Left colon (tissue), 2 donors: Measurements from ENCODE around the gene PDZK1IP1. TPM values are rescaled to one million over a fixed set of nuclear protein-coding genes. Genes with fewer than 3 reads are reported as not detected.

Experiments
- ATAC-seq: fragments of 200-7000 bp; cut with Tn5 transposase; one replicate; pipeline ENCODE4 v1.9.1; 2020; ENCODE audit warnings: mild to moderate bottlenecking, moderate library complexity
- DNase-seq, 2 donors: peaks; one replicate each; pipeline ENCODE4 v3.0.0-alpha.2; 2020
- intact Hi-C, 2 donors: fragments of 100-400 bp; cut with DNase I in 1 of 2; cut with micrococcal nuclease in 1 of 2; formaldehyde crosslinking; loops; one replicate each; pipeline versions ENCODE4 v1.11.2 to v1.14.0; 2022; cut with DNase I, micrococcal nuclease
- total RNA-seq, 2 donors: library from RNA; stranded (reverse); fragmentation: NEBNext Ultra II Directional; extraction: Animal tissue kit (Norgen Biotek cat#: 25700); gene quantifications; one replicate each; pipeline ENCODE4 v1.2.1, GENCODE V29; 2021
- donor health status: DM: no; HTN: no; CAD: no.
- donor health status: DM: yes; HTN: yes; CAD: no.

The PDZK1IP1 gene
- total RNA-seq, 2 donors from 2014 or later: 32.4 to 107 TPM

- ATAC-seq: peak; percentile 33
- no peak for DNase-seq
- intact Hi-C loops: no loop called here
Measured at GRCh38 chr1:47225430-47226100, 35.7 kb upstream of the PDZK1IP1 start.

- intact Hi-C loops: no loop called here
- no peak for DNase-seq
- no peak for ATAC-seq
Measured at GRCh38 chr1:47224676-47225399, 35.0 kb upstream of the PDZK1IP1 start.

GRCh38 chr1:47223921-47224675, 34.3 kb upstream of the PDZK1IP1 start:
- intact Hi-C loops: no loop called here
- DNase-seq (no peak), ATAC-seq (no peak)

- ATAC-seq (no peak), DNase-seq (no peak)
- intact Hi-C loops: no loop called here
Measured at GRCh38 chr1:47223174-47223920, 33.5 kb upstream of the PDZK1IP1 start.

- intact Hi-C loops: no loop called here
- ATAC-seq (no peak), DNase-seq (no peak)
Measured at GRCh38 chr1:47222476-47222875, 32.6 kb upstream of the PDZK1IP1 start.

- intact Hi-C loops: no loop called here
Measured at GRCh38 chr1:47219590-47220220, 29.9 kb upstream of the PDZK1IP1 start.

GRCh38 chr1:47219001-47219400, 29.2 kb upstream of the PDZK1IP1 start:
- ATAC-seq (no peak), DNase-seq (no peak)
- intact Hi-C loops: no loop called here

More at GRCh38 chr1:47219590-47220220, 29.9 kb upstream of the PDZK1IP1 start:
- DNase-seq: no peak
- ATAC-seq: no peak

GRCh38 chr1:47216278-47217059, 26.6 kb upstream of the PDZK1IP1 start:
- peak in 1 of 2 donors; percentile 20 for DNase-seq
- ATAC-seq: no peak
- intact Hi-C loops: no loop called here

GRCh38 chr1:47215713-47216112, 25.9 kb upstream of the PDZK1IP1 start:
- DNase-seq (peak in 1 of 2 donors; percentile 7), ATAC-seq (no peak)
- intact Hi-C loops: no loop called here

GRCh38 chr1:47214549-47214948, 24.7 kb upstream of the PDZK1IP1 start:
- intact Hi-C loops: no loop called here
- ATAC-seq: no peak
- peak in 1 of 2 donors; percentile 10 for DNase-seq

- DNase-seq (peak in 1 of 2 donors; percentile 16), ATAC-seq (no peak)
- intact Hi-C loops: no loop called here
Measured at GRCh38 chr1:47213230-47213963, 23.6 kb upstream of the PDZK1IP1 start.

- intact Hi-C loops: no loop called here
- no peak for DNase-seq
- no peak for ATAC-seq
Measured at GRCh38 chr1:47212636-47213229, 22.9 kb upstream of the PDZK1IP1 start.

- intact Hi-C loops: no loop called here
- no peak for ATAC-seq
- peak; percentile 14 to 36 for DNase-seq
Measured at GRCh38 chr1:47211796-47212269, 22.0 kb upstream of the PDZK1IP1 start.

GRCh38 chr1:47210666-47211065, 20.8 kb upstream of the PDZK1IP1 start:
- no peak for ATAC-seq
- intact Hi-C loops: no loop called here
- no peak for DNase-seq

GRCh38 chr1:47209725-47210325, 20.0 kb upstream of the PDZK1IP1 start:
- ATAC-seq: no peak
- no peak for DNase-seq
- intact Hi-C loops: no loop called here

GRCh38 chr1:47209091-47209490, 19.3 kb upstream of the PDZK1IP1 start:
- DNase-seq (peak in 1 of 2 donors; percentile 13), ATAC-seq (no peak)
- intact Hi-C loops: no loop called here
